NT2/D1 (cell line): ENCODE measurements around the gene RDH13.

ENCODE experiments used
- SUZ12 ChIP-seq: IDR thresholded peaks from 2 replicates; pipeline ENCODE4 v1.6.1; 2011; ENCODE audit not compliant: insufficient read length, insufficient read depth; ENCODE audit errors: extremely low read depth
- YY1 ChIP-seq: IDR thresholded peaks from 2 replicates; pipeline ENCODE4 v1.6.1; 2011; ENCODE audit not compliant: insufficient read length, insufficient read depth

DNA sequence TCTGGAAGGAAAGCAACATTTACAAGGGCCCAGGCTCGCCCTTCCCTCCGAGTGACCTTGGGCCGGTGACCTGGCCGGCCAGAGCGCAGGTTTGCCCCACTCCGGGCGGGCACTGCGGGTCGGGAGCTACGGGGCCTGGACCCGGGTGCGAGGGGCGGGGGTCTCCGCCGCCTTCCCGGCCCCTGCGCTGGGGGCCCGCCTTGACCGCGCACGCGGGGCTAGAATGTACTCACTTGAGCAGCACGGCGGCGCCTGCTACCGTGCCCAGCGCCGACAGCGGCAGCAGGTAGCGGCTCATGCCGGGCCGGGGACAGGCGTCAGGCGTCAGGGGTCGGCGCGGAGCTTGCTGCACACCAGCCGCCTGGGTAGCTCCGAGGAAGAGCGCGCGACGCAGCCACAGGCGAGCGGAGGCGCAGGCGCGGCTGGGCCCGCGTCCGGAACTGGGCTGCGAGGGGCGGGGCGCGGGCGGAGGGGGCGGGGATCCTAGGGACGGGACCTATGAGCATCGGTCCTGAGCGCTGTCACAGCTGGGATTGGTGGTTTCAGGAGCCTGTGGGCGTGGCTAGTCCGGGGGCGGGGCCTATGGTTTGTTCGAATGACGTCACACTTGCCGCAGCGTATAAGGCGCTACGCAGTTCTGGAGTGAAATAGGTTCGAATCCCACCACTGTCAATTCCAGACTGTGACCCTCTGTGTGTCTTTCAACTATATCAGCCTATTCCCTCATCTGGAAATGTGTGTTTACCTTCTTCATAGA lies at the start of gene RDH13:
- no peak for TF ChIP-seq SUZ12
- TF ChIP-seq YY1, result no peak
